Measurements from ENCODE around the gene STX1B. TPM values are rescaled to one million over a fixed set of nuclear protein-coding genes. Genes with fewer than 3 reads are reported as not detected.
"Not testable (repeated sequence)": the region's sequence is repeated elsewhere in the genome, so short reads cannot be mapped to it uniquely, and the experiment has no call there.

STX1B gene
- total RNA-seq, 1 experiment from 2014 or later = 2.1 TPM

DNA sequence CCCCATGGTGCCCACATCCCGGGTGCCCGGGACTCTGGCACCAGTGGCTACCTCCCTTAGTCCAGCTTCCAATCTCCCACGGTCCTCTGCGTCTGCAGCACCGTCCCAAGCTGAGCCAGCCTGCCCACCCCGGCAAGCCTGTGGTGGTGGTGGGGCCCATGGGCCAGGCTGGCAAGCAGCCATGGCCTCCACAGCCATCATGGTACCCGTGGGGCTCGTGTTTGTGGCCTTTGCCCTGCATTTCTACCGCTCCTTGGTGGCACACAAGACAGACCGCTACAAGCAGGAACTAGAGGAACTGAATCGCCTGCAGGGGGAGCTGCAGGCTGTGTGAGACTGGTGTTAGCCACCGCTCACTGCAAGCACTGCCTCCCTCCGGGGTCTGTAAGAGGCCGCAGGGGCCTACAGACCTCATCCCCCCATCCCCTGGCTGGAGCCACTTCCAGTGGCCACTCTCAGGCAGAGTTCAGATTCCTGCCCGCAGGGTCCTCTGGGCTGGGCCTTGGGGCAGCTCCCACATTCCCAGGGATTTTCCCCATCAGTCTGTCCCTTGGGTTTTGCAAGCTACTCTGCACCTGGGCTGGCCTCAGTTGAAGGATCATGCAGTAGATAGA is 56.8 kb downstream of the STX1B start:
- DNase-seq (ENCODE audit: low read depth) = peak; percentile 58

DNA sequence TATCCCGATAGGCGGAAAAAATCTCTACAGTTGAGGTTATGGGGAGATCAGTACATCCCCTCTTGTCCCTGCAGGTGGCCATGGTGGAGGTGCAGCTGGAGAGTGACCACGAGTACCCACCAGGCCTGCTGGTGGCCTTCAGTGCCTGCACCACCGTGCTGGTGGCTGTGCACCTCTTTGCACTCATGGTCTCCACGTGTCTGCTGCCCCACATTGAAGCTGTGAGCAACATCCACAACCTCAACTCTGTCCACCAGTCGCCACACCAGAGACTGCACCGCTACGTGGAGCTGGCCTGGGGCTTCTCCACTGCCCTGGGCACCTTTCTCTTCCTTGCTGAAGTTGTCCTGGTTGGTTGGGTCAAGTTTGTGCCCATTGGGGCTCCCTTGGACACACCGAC is 57.3 kb downstream of the STX1B start:
- no peak for DNase-seq (ENCODE audit: low read depth)

DNA sequence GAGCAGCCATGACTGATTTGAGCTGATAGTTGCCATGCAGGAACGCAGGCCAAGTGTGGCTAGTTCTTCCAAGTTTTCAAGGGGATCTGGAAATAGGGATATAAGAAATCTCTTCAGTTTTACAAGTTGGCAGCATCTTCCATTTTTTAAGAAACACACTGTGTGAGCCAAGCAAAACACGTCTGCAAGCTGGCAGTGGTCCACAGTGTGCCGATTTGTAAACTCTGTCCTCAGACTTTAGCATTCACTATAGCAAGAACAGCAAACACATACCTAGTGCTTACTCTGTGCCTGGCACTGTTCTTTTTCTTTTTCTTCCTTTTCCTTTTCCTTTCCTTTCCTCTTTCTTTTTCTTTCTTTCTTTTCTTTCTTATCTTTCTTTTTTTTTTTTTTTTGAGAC is 58.7 kb downstream of the STX1B start:
- no peak for DNase-seq (ENCODE audit: low read depth)

DNA sequence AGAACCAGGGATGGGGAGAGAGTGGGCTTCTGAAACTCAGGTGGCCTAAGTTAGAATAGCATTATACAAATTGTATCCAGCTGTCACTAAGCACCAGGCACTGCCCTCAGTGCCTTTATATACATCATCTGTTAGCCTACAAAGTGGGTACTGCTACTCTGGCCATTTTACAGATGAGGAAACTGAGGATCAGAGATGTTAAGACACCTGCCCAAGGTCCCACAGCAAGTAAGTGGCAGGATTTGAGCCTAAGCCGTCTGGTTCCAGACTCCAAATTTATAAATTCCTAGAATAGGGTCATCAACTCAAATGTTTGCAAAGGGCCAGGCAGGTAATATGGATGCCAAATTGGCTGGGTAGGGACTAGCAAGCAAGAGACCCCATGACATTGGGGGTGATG is 59.2 kb downstream of the STX1B start:
- DNase-seq (ENCODE audit: low read depth) = no peak

DNA sequence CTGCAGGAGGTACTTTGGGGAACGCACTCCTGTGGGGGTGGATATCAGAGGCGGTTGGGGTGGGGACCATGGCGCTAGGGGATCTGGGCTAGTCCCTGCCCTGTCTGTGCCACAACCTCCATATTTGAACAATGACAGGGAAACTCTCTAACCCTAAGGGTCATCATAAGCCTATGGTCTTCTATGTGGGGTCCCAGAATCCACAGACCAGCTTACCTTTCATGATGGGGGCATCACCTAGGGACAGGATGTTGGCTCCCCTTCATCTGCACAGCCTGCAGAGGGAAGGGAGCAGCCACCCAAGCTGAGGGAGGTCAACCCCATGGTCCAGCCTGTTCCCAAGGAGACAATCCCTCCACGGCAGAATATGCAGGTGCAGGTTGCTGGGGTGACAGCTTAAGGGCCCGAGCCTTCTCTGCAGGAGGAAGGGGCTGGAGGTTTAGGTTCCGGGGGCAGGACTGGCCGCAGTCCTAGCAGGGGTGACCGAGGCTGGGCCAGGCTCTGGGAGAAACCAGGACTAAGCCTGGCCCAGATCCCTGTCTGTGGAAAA is 59.8 kb downstream of the STX1B start:
- DNase-seq (ENCODE audit: low read depth) = no peak

DNA sequence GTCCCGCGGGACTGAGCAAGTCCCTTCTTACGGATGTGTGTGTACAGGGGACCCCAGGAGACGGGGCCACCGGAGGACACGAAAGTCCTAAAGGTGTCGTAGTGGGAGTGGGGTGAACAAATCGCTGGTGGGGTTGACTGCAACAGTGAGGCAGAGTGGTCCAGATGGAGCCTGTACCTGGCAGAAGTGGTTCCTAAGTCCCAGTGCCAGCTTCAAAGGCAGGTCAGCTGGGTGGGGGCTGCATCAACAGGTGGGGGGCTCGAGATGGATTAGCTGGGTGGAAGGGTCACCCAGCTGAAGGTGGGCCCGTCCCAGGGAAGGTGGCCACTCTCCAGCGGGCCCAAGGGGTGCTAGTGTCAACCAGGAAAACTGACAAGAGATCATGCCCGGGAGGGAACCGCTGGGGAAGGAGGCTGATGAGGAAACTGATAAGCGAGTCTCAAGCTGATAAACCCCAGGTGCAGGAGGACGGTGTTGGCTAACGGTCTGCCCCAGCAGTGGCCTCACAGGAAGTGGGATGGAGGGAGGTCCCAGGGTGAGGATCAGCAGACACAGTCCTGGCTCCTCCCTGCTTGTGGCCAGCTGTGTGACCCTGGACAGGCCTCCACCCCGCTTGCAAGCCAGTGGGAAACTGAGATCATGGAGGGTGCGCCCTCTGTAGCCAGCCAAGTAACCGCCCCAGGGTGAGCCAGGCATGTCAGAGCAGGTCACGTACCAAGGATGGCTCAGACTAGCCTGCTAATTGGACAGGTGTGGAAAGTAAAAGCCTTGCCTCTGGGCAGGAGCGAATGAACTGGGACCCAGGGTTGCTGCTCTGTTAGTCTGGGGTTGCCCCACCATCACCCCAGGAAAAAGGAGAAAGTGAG is 60.6 kb downstream of the STX1B start:
- peak; percentile 71 for DNase-seq (ENCODE audit: low read depth)

DNA sequence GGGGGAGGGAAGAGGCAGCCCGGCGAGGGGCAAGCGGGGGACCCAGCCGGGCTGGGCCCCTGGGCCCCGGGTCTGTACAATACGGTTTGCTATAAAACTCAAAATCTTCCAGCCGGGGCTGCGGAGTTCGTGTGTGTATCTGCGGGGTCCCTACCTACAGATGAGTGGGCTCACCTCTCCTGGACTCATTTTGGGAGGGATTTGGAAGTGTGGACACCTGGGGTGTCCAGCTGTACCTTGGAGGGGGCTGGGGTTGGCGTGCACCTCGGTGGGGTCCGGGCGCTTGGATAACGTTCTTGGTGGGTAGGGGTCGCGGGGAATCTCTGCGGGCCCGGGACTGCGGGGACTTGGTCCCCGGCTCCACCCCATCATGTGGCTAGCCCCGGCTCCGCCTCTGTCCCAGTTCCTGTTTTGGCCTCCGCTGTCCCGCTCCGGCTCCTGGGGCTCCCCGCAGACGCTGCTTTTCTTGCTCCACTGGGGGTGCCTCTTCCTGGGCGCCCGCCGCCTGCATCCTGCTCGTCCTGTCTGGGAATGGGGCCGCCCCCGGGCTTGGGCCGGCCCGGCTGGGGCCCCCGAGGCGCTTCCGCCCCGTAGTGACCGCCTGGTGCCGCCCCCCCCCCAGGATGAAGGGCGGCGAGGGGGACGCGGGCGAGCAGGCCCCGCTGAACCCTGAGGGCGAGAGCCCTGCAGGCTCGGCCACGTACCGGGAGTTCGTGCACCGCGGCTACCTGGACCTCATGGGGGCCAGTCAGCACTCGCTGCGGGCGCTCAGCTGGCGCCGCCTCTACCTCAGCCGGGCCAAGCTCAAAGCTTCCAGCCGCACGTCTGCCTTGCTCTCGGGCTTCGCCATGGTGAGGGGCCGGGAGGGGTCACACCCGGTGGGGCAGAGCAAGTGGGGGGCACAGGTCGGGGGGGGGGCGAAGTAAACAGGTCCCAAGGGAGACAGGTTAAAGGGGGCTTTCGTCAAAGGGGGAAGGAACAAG is 61.5 kb downstream of the STX1B start, which contains the start of gene ORAI3:
TSS of gene ORAI3 (plus strand) at position 402 of the 983 bp plus-strand sequence. CDS start at position 624, 222 bp downstream.
- peak; percentile 55 for DNase-seq (ENCODE audit: low read depth)

GRCh38 chr16:30947859-30948666 is 62.4 kb downstream of the STX1B start:
- peak; percentile 92 for DNase-seq (ENCODE audit: low read depth)

DNA sequence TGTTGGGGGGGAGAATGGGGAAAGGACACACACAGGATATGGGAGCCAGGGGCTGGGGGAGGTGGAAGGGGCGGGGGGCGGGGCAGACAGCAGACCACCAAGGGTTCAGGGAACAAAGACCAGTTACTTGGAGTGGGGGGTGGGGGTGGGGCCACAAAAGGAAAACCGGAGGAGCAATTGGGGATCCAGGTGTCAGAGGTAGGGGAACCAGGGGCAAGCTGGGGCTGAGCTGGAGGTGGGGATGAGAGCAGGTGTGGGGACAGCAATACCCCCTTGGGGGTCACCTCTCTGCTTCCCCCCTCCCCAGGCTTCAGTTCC is 62.9 kb downstream of the STX1B start:
- no peak for DNase-seq (ENCODE audit: low read depth)

DNA sequence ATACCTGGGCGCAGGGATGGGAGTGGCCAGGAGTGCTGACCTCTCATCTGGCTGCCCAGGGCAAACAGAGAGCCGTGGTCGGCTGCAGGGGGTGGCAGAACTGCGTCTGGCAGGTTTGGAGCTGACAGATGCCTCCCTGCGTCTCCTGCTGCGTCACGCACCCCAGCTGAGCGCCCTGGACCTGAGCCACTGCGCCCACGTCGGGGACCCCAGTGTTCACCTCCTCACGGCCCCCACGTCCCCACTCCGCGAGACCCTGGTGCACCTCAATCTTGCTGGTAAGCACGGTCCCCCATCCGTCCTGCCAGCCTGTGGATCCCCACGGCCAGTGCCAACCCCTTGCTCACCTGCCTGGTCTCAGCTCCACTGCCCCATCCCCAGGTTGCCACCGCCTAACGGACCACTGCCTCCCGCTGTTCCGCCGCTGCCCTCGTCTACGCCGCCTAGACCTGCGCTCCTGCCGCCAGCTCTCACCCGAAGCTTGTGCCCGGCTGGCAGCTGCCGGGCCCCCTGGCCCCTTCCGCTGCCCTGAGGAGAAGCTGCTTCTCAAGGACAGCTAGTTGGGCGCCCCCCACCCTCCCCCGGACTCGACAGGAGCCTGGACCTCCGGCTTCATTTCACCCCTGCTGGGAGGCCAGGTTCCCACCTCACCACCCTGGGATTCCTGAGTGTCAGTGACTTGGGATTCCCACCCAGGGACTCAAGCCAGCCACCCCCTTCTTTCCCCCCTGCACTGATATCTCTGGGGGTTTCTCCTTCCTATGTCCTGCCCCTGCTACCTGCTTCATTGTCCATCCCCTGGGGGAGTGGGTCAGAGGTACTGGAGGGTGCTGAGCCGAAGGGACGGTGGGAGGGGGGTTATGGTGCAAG is 63.5 kb downstream of the STX1B start:
- DNase-seq (ENCODE audit: low read depth) = no peak

DNA sequence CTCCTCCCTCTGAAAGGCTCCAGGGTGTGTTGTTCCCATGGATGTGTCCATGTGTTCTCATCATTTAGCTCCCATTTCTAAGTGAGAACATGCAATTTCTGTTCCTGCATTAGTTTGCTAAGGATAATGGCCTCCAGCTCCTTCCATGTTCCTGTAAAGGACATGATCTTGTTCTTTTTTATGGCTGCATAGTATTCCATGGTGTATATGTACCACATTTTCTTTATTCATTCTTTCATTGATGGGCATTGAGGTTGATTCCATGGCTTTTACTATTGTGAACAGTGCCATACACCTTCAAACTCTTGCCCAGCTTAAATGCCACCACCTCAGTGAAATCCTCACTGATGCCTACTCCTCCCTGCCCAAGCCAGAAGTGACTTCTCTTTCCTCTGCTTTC is 66.1 kb downstream of the STX1B start:
- DNase-seq (ENCODE audit: low read depth) = no peak

- no peak for DNase-seq (ENCODE audit: low read depth)
Observed at GRCh38 chr16:30942426-30942806, 68.0 kb downstream of the STX1B start.

- peak; percentile 81 for DNase-seq (ENCODE audit: low read depth)
Observed at GRCh38 chr16:30941600-30942425, 68.6 kb downstream of the STX1B start.

GRCh38 chr16:30939571-30939970 is 70.9 kb downstream of the STX1B start:
- DNase-seq (ENCODE audit: low read depth) = not testable (repeated sequence)

Measured in HT1080 (cell line).